GM20000 (cell line): ENCODE measurements around the gene PLIN4.
A peak's percentile ranks its signal among the peaks of the same experiment; 100 is the strongest.

Experiments
- DNase-seq: peaks from one replicate; pipeline ENCODE4 v3.0.0; 2012; ENCODE audit warnings: low spot score
- CTCF ChIP-seq: IDR thresholded peaks from 2 replicates; pipeline ENCODE4 v1.5.1; 2012; ENCODE audit warnings: mild to moderate bottlenecking, control low read depth; ENCODE audit errors: extremely low read depth, missing control alignments

The PLIN4 gene

GRCh38 chr19:4474514-4475022 is 43.7 kb downstream of the PLIN4 start:
- TF ChIP-seq CTCF: no peak
- peak; percentile 85 for DNase-seq

DNA sequence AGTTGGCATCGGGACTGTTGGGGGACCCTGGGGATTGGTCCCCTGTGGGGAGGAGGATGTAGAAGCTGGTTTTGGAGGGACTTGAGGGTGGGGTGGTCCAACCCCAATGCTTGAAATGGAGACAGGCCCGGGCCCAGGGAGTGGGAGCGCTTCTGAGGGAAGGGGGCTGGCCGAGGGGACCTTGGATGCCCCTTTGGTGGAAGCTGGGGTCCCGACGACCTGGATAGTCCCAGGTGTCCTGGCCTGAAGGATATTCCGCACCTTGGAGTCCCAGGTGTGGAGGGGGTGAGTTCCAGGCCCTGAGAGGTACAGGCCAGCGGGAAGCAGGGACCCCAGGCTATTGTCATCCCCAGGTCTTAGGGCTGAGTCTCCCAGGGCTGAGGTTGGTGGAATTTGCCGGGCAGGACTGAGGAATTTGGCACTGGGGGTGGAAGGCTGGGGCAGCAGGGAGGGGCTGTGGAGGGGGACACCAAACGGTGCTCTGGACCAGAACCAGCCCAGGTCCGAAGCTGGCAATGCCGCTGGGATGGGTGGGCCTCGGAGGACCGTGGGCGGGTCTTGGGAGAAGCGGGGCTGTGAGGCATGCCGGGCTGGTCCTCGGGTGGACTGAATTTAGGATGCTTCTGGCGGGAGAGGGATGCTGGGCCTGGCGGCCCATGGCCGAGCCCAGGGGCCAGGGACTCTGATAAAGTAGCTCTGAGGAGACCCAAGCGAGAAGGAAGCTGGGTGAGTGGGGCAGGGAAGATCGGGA is 44.3 kb downstream of the PLIN4 start:
- DNase-seq: no peak
- no peak for TF ChIP-seq CTCF

- DNase-seq: no peak
- TF ChIP-seq CTCF: no peak
These were observed 45.1 kb downstream of the PLIN4 start for GRCh38 chr19:4473011-4473762.

GRCh38 chr19:4472174-4472974 is 45.9 kb downstream of the PLIN4 start, which contains the start of gene HDGFL2:
HDGFL2 (plus strand) TSS chr19:4472297; CDS start chr19:4472351, 54 bp downstream.
- DNase-seq: no peak

GRCh38 chr19:4471403-4472173 is 46.7 kb downstream of the PLIN4 start:
- no peak for TF ChIP-seq CTCF
- DNase-seq: peak; percentile 99

More at GRCh38 chr19:4472174-4472974, 45.9 kb downstream of the PLIN4 start, which contains the start of gene HDGFL2:
- TF ChIP-seq CTCF: no peak

DNA sequence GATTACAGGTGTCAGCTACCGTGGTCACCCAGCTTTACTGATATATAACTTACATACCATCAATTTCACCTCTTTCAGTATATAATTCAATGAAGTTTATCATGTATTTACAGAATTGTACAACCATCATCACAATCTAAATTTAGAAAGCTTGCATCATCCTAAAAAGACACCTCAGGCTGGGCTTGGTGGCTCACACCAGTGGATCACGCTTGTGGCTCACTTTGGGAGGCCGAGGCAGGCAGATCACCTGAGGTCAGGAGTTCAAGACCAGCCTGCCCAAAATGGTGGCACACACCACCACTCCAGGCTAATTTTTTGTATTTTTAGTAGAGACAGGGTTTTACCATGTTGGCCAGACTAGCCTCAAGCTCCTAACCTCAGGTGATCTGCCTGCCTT is 50.5 kb downstream of the PLIN4 start:
- no peak for TF ChIP-seq CTCF
- no peak for DNase-seq
